HG03196 (cell line): Measurements from ENCODE around the gene PIGM.

Experiments
- ATAC-seq: cut with Tn5 transposase; IDR thresholded peaks from one replicate; pipeline ENCODE4 v1.9.1; 2021; ENCODE audit not compliant: unreplicated experiment

Gene PIGM

DNA sequence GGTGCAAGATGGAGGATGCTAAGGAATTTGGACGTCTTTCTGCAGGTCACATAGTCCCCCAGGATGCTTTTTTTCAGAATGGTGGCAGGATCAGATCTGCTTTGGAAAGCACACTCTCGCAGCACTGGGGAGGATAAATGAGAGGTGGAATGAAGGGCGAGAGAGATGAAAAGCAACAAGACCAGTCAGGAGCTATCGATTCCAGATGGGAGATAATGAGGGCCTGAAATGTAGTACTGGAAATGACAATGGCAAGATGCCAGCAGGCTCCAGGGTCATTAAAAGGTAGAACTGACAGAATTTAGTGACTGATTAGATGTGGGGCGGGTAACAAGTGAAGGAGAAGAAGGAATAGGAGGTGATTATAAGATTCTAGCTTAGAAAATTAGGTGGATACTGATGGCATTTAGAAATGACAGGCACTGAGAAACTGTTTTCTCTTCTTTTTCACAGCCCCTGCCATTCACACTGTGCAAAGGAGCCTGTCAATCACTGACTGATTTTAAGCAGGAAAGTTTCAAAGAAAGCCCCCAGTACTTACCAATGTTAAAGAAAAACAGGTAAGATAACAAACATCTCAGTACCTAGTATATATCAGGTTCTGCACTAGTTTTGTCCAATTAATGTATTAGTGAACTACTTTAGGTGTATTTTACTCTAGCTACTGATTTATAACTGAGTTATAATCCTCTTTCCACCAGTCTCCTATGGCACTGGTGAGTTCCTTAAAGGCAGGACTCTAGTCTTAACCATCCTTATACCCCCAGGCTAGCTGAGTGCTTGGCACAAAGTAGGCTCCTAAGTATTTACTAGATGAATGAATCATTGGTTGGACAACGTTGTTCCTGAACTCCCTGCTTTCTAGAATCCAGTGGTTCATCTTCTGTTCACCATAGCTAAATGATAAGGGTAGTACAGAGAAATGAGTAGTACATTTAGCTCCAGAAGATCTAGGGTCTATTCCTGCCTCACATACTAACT is 9.2 kb downstream of the PIGM start:
- no peak for ATAC-seq

DNA sequence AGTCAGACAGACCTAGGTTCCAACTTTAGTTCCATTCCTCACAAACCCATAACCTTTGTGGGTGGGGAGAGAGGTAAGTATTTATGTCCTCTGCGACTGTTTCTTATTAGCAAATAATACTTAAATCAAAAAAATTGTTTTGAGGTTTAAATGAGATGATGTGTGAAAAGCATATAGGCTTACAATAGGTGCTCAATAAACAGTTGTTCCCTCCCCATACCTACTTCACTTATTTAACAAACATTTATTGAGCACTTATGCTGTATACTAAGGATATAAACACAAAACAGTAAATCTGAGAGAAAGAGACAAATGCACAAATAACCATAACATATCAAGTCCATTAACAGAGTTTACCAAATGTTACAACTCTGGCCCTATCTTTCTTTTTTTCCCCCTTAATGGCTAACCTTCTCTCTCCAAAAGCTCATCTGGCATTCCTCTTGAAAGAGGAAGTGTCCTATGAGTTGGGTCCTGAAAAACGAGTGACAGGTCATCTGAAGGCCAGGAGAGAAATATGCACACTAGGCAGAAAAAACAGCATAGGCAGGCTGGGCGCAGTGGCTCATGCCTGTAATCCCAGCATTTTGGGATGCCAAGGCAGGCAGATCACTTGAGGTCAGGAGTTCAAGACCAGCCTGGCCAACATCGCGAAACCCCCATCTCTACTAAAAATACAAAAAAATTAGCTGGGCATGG is 10.3 kb downstream of the PIGM start:
- no peak for ATAC-seq

DNA sequence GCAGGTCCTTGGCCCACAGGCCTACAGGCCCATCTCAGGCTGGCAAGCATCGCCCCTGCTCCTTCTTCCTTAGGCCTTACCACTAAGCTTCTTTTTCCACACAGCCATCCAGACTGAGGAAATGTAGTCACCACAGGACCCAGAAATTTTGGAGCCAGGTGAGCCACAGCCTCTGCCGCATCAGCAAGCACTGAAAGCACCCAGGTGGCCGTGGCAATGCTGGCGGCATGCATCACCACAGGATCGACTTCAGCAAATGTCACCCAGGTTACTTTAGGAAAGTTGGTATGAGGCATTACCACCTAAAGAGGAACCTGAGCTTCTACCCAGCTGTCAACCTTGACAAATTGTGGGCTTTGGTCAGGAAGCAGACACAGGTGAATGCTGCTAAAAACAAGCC is 11.6 kb downstream of the PIGM start:
- no peak for ATAC-seq

DNA sequence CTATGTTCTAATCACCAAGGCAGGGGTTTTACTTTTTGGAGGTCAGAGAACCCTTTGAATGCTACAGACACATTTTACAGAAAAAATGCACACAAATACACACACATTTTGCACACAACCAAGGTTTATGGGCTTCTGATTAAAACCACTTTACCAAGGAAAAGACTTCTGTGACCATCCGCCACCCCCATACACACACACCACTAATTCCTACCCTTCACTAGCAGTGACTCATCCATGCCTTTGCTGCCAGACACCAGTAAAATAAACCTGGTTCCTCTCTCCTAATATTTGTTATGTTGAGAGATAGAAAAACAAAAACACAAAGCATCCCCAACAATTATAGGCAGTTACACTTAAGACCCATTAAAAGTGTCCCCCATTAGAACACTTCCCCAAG is 12.9 kb downstream of the PIGM start:
- no peak for ATAC-seq

DNA sequence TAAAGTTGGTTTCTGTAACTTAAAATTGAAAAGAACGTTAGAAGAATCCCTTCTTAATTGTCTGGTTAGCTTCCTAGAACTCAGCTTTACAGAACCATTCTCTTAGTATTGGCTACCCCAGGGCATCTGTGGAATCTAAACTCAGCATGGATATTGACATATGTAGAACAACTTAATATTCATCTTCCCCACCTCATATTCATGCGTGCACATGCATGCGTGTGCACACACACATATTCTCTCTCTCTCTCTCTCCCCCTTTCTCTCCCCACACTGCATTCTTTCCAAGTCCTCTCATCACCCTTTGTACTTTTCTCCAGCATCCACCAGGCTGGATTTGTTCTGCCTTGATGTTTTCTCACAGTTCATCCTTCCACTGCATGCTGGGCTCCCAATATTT is 13.4 kb downstream of the PIGM start:
- ATAC-seq = no peak

DNA sequence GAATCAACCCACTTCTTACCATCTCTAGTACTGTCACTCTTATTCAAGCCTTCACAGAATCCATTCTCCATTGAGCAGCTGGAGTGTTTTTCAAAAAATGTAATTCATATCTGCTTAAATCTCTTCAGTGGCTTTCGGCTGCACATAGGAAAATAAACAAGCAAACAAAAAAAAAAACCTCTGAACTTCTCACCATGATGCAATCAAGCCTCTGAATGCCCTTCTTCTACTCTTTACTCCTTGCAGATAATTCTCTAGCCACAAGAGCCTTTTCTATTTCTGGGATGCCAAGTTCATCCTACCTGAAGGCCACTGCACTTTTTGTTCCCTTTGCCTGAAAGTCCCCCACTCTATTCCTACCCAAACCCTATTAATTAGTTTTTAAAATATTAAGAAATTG is 14.2 kb downstream of the PIGM start:
- no peak for ATAC-seq

DNA sequence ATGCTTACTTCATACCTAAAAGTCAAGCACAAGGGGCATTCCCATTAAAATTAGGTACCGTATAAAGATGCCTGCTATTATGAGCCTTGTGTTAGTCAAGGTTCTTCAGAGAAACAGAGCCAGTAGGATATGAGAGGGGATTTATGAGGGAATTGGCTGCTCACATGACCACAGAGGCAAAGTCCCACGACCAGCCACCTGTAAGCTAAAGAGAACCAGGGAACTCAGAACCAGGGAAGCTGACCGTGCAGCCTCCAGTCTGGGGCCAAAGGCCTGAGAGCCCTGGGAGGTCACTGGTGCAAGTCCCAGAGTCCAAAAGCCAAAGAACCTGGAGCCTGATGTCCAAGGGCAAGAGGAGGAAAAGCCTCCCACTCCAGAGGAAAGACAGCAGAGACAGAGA is 20.0 kb downstream of the PIGM start:
- no peak for ATAC-seq

DNA sequence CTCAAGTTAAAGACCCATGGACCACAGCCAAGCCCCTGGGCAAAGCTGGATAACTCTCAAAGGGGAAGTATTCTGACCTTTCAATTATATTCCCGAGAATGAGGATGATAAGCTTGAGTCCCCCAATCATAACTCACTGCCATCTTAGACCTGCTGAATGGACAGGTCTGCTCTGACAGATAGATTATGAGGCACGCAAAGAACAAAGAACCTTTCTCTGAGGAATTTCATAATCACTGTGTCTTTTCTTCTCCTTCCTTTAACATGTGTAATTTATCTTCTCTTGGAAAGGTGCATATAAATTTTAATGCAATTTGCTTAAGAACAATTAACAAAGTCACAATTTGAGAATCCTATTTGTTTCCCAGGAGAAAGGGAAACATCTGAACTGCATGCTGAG is 22.0 kb downstream of the PIGM start:
- ATAC-seq = no peak

DNA sequence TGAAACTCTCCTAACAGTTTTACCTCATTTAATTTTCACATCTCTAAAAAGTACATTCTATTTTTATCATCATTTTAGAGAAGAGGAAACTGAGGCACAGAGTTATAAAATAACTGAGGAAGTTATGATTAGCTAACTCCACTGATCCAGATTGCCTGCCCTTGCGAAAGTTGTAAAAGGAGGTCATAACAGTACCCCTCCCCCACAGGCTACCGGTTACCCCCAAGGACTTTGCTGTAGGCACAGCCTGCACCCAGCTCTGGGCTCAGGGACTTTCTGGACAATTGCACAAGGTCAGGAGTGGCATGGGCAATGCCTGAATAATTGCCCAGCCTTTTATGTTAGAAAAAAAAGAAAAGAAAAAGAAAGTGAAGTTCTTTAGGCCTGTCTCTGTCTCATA is 22.7 kb downstream of the PIGM start:
- ATAC-seq = no peak

DNA sequence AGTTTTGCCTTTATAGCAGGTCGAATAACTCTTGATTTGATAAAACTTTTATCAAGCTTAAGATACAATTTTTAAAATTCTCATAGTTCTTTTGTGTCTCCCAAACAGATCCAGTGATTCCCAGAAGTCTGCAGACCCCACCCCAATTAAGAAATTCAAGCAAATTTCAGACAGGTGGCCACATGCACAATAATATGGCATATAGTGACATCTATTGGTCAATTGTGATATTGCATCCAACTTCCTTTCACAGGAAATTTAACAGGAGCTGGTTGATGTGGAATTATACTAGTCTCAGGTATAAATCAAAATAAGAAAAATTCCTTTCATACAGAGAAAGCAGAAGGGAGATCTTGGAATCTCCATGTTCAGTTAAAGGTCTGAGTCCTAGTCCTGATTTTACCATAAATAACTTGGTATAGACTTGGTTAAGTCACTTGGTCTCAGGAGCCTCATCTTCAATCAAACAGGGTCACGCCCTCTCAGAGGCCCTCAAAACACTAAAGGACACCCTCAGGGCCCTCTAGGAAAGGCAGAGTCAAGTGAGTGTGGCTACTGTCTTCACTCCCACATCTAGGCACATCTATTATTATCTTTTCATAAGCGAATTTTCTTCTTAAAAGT is 24.1 kb downstream of the PIGM start:
- ATAC-seq = no peak

DNA sequence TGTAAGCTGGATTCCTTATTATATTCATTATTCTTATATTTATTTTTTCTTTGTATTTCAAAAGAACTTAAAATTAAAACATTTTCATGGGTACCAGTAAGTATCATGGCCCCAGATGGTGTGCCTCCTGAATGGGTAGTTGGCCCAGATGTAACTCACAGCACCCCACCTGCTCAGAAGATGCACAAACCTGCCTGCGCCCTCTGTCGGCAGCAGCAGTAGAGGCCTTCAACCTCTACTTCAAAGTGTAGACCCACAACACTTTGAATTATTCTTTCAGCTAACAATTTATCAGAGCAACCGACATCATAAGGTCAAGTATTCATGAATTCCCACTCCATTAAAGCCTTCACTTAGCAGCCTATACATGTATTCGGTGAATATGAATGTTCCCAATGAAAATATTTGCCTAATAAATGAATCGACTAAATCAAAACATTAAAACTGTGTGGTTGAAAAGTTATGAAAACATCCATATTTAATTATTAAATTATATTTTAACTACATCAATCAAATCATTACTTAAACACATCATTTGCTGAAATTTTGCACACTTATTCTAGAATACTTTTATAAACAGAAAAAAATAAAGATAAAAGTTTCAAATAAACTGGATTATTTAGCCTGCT is 25.4 kb downstream of the PIGM start:
- ATAC-seq = no peak

DNA sequence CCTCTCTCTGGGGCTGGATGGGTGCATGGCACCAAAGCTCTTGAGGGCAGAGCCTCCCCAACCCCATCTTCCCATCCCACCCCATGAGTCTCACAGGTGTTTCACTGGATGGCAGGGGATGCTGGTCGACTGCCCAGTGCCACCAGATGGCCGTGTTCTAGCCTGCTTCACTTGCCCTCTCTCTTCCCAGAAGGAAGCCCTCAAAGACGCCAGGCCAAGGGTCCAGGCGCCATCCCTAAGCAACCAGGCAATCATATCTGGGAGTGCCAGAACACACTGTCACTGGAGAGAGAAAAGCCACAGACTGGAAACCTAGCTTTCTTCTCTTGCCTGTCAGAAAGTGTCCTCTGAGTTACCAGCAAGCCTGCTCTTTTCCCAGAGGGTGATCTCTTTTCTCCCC is 26.7 kb downstream of the PIGM start:
- no peak for ATAC-seq

DNA sequence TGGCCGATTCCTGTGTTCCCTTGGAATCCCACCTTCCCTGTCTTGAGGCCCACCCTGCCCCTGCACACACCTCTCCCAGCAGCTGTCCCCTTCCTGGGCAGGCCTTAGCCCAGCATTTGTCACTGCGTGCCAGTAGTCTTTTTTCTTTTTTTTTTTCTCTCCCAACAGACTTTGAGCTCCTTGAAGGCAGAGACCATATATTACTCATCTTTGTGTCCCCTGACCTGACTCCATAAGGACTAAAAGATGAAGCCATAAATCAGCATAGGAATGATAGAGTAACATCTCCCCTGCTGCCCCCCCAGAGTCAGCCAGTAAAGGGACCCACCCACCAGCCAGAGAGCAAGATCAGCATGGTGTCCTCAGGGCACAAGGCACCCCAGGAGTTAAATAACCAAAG is 27.4 kb downstream of the PIGM start:
- ATAC-seq = no peak

DNA sequence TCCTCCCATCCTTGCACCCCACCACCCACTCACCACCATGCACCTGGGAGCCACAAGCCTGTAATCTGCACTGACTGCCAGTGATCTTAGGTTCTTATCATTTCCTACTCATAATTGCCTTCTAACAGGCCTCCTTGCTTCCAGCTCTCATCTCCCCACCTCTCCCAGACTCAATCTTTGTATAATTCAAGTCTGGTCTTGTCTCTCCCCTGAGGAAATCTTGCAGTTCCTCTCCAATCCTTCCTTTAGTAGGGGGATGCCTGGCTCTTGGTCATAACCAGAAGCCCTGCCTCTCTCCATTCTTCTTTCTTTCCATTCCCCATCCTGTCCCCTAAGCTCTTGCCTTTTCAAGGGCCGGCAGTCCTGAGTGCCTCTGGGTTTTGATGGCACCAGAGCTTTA is 27.8 kb downstream of the PIGM start:
- ATAC-seq = no peak

DNA sequence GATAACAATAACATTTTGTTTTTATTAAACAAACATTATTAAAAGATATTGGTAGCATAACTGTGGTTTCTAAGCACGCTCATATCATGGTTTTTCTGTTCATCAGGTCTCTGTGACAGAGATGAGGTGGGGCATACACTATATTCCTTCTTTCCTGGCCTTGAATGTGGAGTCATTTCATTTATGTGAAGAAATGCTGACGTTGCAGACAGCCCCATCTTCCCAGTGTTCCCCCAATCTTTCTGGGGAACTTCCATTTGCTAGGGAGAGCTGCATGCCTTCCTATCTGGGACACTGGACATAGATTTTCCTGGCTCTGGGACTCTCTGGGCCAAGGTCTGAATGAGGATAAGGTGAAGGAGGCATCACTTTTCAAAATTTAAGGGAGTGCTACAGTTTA is 30.4 kb downstream of the PIGM start:
- no peak for ATAC-seq

DNA sequence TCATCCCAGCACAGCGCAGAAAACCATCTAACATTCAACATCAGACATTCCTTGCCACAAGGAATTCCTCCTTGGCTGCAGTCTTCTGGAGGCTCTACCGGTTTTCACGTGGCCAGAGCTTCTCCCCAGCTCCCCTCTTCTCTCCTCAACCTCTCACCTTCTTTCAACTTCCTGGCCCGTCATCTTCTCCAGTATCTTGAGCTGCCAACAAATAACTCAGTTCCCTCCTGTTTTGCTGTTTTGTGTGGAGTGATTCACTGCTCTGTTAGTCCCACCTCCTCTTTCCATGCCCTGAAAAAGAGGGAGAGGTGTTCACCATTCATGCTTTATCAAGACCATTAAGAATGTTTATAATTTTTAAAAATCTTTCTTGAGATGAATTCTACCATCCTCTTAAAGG is 32.6 kb downstream of the PIGM start:
- ATAC-seq = no peak

DNA sequence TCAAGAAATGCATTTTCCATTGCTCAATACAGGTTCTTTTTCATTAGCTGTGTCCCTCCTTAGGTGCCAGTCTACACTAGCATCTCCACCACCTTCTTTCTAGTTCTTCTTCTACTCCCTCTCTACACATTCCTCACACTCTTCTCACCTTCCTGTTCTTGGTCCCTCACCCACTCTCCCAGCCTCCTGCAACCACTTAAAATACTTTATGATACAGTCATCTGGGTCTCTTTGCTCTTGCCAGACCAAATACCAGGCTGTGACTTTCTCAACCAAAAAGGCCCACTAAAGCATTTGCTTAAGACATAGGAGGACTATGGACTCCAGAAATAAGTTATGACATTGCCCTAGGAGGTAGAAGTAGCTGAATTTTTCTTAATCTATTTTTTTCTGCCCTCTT is 35.1 kb downstream of the PIGM start:
- ATAC-seq = no peak

DNA sequence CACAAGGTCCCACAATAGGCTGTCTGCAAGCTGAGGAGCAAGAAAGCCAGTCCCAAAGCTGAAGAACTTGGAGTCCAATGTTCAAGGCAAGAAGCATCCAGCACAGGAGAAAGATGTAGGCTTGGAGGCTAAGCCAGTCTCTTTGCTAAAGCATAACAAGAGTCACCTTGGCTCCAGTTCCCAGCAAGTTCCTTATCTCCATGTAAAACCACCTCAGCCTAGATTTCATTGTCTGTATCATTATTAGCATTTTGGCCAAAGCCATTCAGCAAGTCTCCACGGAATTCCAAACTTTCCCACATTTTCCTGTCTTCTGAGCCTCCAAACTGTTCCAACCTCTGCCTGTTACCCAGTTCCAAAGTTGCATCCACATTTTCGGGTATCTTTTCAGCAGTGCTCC is 36.9 kb downstream of the PIGM start:
- no peak for ATAC-seq

DNA sequence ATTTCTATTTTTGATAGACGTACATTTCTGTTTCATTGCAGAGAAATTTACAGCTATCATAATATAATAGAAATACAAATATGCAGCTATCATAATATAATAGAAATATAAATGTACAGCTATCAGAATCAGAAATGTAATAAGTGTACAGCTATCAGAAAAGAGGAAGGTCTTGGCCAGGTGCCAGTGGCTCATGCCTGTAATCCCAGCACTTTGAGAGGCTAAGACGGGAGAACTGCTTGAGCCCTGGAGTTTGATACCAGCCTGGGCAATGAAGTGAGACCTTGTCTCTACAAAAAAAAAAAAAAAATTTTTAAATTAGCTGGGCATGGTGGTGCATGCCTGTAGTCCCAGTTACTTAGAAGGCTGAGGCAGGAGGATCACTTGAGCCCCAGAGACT is 37.9 kb downstream of the PIGM start:
- no peak for ATAC-seq

DNA sequence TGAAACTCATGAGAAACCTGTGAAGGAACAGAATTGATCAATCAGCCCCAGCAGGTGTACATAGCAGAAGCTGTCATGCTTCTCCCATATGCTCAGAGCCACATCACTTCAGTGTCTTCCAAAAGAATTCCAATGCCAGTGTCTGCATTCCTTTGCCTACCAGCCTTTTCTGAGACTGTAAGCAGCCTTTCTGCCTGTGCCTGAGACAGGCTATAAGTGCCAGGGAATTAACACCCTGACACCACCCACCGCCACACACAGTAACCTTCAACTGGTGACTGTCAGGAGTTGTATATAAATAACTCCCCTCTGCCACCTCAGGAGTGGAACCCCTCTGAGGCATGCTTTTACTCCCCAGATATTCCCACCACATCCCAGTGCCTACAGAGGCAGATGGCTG is 39.6 kb downstream of the PIGM start:
- no peak for ATAC-seq

DNA sequence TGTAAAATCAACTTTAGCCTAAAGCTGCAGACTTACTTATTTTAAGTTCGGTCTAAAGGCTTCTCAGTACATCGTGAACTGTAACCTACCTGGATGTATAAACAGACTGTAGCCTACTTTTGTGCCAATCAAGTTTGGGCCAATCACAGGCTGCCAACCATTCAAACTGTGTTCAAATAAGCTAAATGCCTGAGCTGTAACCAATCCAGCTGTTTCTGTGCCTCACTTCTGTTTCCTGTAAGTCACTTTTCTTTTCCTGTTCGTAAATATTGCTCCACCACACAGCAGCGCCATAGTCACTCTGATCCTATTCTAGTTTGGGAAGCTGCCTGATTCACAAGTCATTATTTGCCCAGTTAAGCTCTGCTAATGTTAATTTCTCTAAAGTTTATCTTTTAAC is 40.3 kb downstream of the PIGM start:
- no peak for ATAC-seq

DNA sequence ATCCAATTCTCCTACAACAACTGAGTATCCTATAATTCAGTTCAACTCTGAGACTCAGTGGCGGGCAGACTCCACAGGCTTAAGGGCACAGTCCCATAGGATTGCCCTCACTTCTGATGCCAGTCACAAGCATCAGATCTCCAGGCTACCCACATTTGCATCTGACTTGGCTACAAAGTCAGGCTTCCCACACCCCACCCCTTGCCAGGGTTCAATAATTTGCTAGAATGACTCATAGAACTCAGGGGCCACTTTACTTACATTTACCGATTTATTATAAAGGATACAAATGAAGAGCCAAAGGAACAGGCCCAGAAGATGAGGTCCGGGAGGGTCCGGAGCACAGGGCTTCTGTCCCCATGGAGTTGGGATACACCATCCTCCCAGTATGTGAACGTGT is 41.8 kb downstream of the PIGM start:
- ATAC-seq = no peak
